T-helper 2 cell treated with Interferon-gamma antibody and Interleukin-4, amounts not matched to agents 5 μg/mL and 100 μg/mL, for 36 hours (primary cell): ENCODE results near the gene HOXD11.
A peak's percentile ranks its signal among the peaks of the same experiment; 100 is the strongest.

ENCODE experiments used
- DNase-seq: peaks from one replicate; pipeline ENCODE4 v3.0.0; 2021; ENCODE audit warnings: low spot score
- H3K27ac Mint-ChIP-seq: one replicate; pipeline ENCODE4 v1.8.0; 2021; ENCODE audit warnings: mild to moderate bottlenecking, mixed read lengths
- H3K27me3 Mint-ChIP-seq: one replicate; pipeline ENCODE4 v1.8.0; 2021; ENCODE audit warnings: low read depth, mixed read lengths
- H3K36me3 Mint-ChIP-seq: one replicate; pipeline ENCODE4 v1.8.0; 2021; ENCODE audit warnings: low read depth, mixed read lengths
- H3K4me1 Mint-ChIP-seq: one replicate; pipeline ENCODE4 v1.8.0; 2021; ENCODE audit warnings: low read depth, mixed read lengths
- H3K4me3 Mint-ChIP-seq: one replicate; pipeline ENCODE4 v1.8.0; 2022; ENCODE audit warnings: mild to moderate bottlenecking, moderate library complexity, mixed read lengths
- H3K9me3 Mint-ChIP-seq: one replicate; pipeline ENCODE4 v1.8.0; 2021; ENCODE audit warnings: mixed read lengths

Gene HOXD11

GRCh38 chr2:176131848-176132158 is 24.7 kb downstream of the HOXD11 start:
- H3K27me3 Mint-ChIP-seq = peaks cover 84% of the 10 kb centered on the region
- H3K4me1 Mint-ChIP-seq = peaks cover 9% of the 10 kb centered on the region
- H3K9me3 Mint-ChIP-seq = no peaks in the 10 kb centered on the region
- no peak overlapping the region for H3K4me3 Mint-ChIP-seq
- no peak for DNase-seq
- H3K36me3 Mint-ChIP-seq = peaks cover 1% of the 10 kb centered on the region
- no peak overlapping the region for H3K27ac Mint-ChIP-seq

- Mint-ChIP-seq H3K27ac (peak overlapping the region; percentile 27), H3K36me3 (peaks cover 1% of the 10 kb centered on the region), H3K9me3 (no peaks in the 10 kb centered on the region), H3K27me3 (peaks cover 85% of the 10 kb centered on the region), H3K4me1 (peaks cover 11% of the 10 kb centered on the region), H3K4me3 (peak overlapping the region; percentile 66)
- no peak for DNase-seq
Measured at GRCh38 chr2:176132205-176133171, 25.4 kb downstream of the HOXD11 start.

- no peak for DNase-seq
- Mint-ChIP-seq H3K36me3 (peaks cover 1% of the 10 kb centered on the region), H3K9me3 (no peaks in the 10 kb centered on the region), H3K4me1 (peaks cover 12% of the 10 kb centered on the region), H3K27me3 (peaks cover 85% of the 10 kb centered on the region), H3K4me3 (no peak overlapping the region), H3K27ac (no peak overlapping the region)
Measured at GRCh38 chr2:176133389-176133788, 26.3 kb downstream of the HOXD11 start.

- Mint-ChIP-seq H3K27ac (no peak overlapping the region), H3K4me3 (no peak overlapping the region), H3K27me3 (peaks cover 85% of the 10 kb centered on the region), H3K9me3 (no peaks in the 10 kb centered on the region), H3K4me1 (peaks cover 18% of the 10 kb centered on the region), H3K36me3 (peaks cover 1% of the 10 kb centered on the region)
- DNase-seq = no peak
Measured at GRCh38 chr2:176134035-176134434, 27.0 kb downstream of the HOXD11 start.

GRCh38 chr2:176135035-176135440 is 28.0 kb downstream of the HOXD11 start:
- no peak overlapping the region for H3K4me3 Mint-ChIP-seq
- H3K27me3 Mint-ChIP-seq = peaks cover 91% of the 10 kb centered on the region
- no peak for DNase-seq
- peaks cover 1% of the 10 kb centered on the region for H3K36me3 Mint-ChIP-seq
- peaks cover 25% of the 10 kb centered on the region for H3K4me1 Mint-ChIP-seq
- H3K27ac Mint-ChIP-seq = no peak overlapping the region
- no peaks in the 10 kb centered on the region for H3K9me3 Mint-ChIP-seq

GRCh38 chr2:176136374-176137251 is 29.5 kb downstream of the HOXD11 start:
- Mint-ChIP-seq H3K27me3 (peaks cover 93% of the 10 kb centered on the region), H3K36me3 (peaks cover 1% of the 10 kb centered on the region), H3K27ac (no peak overlapping the region), H3K4me1 (peaks cover 24% of the 10 kb centered on the region), H3K4me3 (no peak overlapping the region), H3K9me3 (no peaks in the 10 kb centered on the region)
- no peak for DNase-seq

- Mint-ChIP-seq H3K36me3 (peaks cover 1% of the 10 kb centered on the region), H3K4me1 (peaks cover 24% of the 10 kb centered on the region), H3K27ac (no peak overlapping the region), H3K27me3 (peaks cover 93% of the 10 kb centered on the region), H3K4me3 (no peak overlapping the region), H3K9me3 (no peaks in the 10 kb centered on the region)
- no peak for DNase-seq
Measured at GRCh38 chr2:176137252-176137580, 30.1 kb downstream of the HOXD11 start.

GRCh38 chr2:176137906-176138305 is 30.8 kb downstream of the HOXD11 start:
- H3K4me3 Mint-ChIP-seq = no peak overlapping the region
- H3K9me3 Mint-ChIP-seq = no peaks in the 10 kb centered on the region
- no peak overlapping the region for H3K27ac Mint-ChIP-seq
- no peaks in the 10 kb centered on the region for H3K36me3 Mint-ChIP-seq
- H3K27me3 Mint-ChIP-seq = peaks cover 93% of the 10 kb centered on the region
- H3K4me1 Mint-ChIP-seq = peaks cover 21% of the 10 kb centered on the region
- DNase-seq = no peak

- Mint-ChIP-seq H3K4me1 (peaks cover 21% of the 10 kb centered on the region), H3K27me3 (peaks cover 91% of the 10 kb centered on the region), H3K4me3 (peak overlapping the region; percentile 14), H3K9me3 (no peaks in the 10 kb centered on the region), H3K27ac (no peak overlapping the region), H3K36me3 (no peaks in the 10 kb centered on the region)
- no peak for DNase-seq
Measured at GRCh38 chr2:176138526-176138922, 31.4 kb downstream of the HOXD11 start.

- peaks cover 91% of the 10 kb centered on the region for H3K27me3 Mint-ChIP-seq
Measured at GRCh38 chr2:176138923-176139660, 32.0 kb downstream of the HOXD11 start.

GRCh38 chr2:176139661-176140512 is 32.8 kb downstream of the HOXD11 start:
- no peaks in the 10 kb centered on the region for H3K9me3 Mint-ChIP-seq
- no peak for DNase-seq
- H3K27me3 Mint-ChIP-seq = peaks cover 88% of the 10 kb centered on the region
- no peak overlapping the region for H3K27ac Mint-ChIP-seq
- H3K4me1 Mint-ChIP-seq = peaks cover 21% of the 10 kb centered on the region
- no peaks in the 10 kb centered on the region for H3K36me3 Mint-ChIP-seq
- H3K4me3 Mint-ChIP-seq = no peak overlapping the region

More at GRCh38 chr2:176138923-176139660, 32.0 kb downstream of the HOXD11 start:
- Mint-ChIP-seq H3K36me3 (no peaks in the 10 kb centered on the region), H3K9me3 (no peaks in the 10 kb centered on the region), H3K27ac (peak overlapping the region; percentile 31), H3K4me3 (no peak overlapping the region), H3K4me1 (peaks cover 21% of the 10 kb centered on the region)
- DNase-seq = no peak

- H3K27me3 Mint-ChIP-seq = peaks cover 88% of the 10 kb centered on the region
- no peaks in the 10 kb centered on the region for H3K9me3 Mint-ChIP-seq
- peak; percentile 66 for DNase-seq
- H3K4me1 Mint-ChIP-seq = peaks cover 21% of the 10 kb centered on the region
- no peak overlapping the region for H3K27ac Mint-ChIP-seq
- H3K36me3 Mint-ChIP-seq = no peaks in the 10 kb centered on the region
- peak overlapping the region; percentile 12 for H3K4me3 Mint-ChIP-seq
Measured at GRCh38 chr2:176140513-176141317, 33.6 kb downstream of the HOXD11 start.
